Measurements from ENCODE around the gene IL11. TPM values are rescaled to one million over a fixed set of nuclear protein-coding genes. Genes with fewer than 3 reads are reported as not detected.
A peak's percentile ranks its signal among the peaks of the same experiment; 100 is the strongest.

The IL11 gene
- total and polyA plus RNA-seq, 4 donors: 0.23 to 2.1 (median 0.27) TPM; not detected in 1

- H3K4me3 ChIP-seq (ENCODE audit: low read length in 2 of 2): no peak overlapping the region
- ATAC-seq (ENCODE audit: low FRiP score): no peak
- intact Hi-C loops (cut with DNase I): no loop called here
- no peaks in the 10 kb centered on the region for H3K9me3 ChIP-seq (ENCODE audit: control insufficient read depth, low read length)
- no peak for DNase-seq
- 61 to 65% methylated on average over 18 of the region's 18 CpGs for WGBS, 2 donors
- no peak overlapping the region for H3K27ac ChIP-seq (ENCODE audit: low read depth in 1 of 2, low read length in 2 of 2)
- no peaks in the 10 kb centered on the region for H3K27me3 ChIP-seq (ENCODE audit: control insufficient read depth in 1 of 2, insufficient read depth in 2 of 2, low read length in 1 of 2)
- H3K4me1 ChIP-seq (ENCODE audit: control insufficient read depth in 1 of 2, insufficient read depth in 2 of 2, low read length in 2 of 2): no peaks in the 10 kb centered on the region
- no peaks in the 10 kb centered on the region for H3K36me3 ChIP-seq (ENCODE audit: control insufficient read depth in 1 of 2, insufficient read depth in 2 of 2, low read length in 1 of 2)
Measured at GRCh38 chr19:55392820-55393761, 22.8 kb upstream of the IL11 start.

- intact Hi-C loops (cut with DNase I): no loop called here
- ATAC-seq (ENCODE audit: low FRiP score): no peak
- DNase-seq: no peak
Measured at GRCh38 chr19:55391702-55392615, 21.7 kb upstream of the IL11 start.

GRCh38 chr19:55391191-55391670 lies 21.0 kb upstream of the IL11 start:
- no peaks in the 10 kb centered on the region for H3K36me3 ChIP-seq (ENCODE audit: control insufficient read depth in 1 of 2, insufficient read depth in 2 of 2, low read length in 1 of 2)
- intact Hi-C loops (cut with DNase I): no loop called here
- no peak overlapping the region for H3K27ac ChIP-seq (ENCODE audit: low read depth in 1 of 2, low read length in 2 of 2)
- H3K4me3 ChIP-seq (ENCODE audit: low read length in 2 of 2): no peak overlapping the region
- no peaks in the 10 kb centered on the region for H3K4me1 ChIP-seq (ENCODE audit: control insufficient read depth in 1 of 2, insufficient read depth in 2 of 2, low read length in 2 of 2)
- no peaks in the 10 kb centered on the region for H3K9me3 ChIP-seq (ENCODE audit: control insufficient read depth, low read length)
- 75 to 78% methylated on average over 12 of the region's 12 CpGs for WGBS, 2 donors
- no peaks in the 10 kb centered on the region for H3K27me3 ChIP-seq (ENCODE audit: control insufficient read depth in 1 of 2, insufficient read depth in 2 of 2, low read length in 1 of 2)
- DNase-seq (no peak), ATAC-seq (ENCODE audit: low FRiP score) (no peak)

More at GRCh38 chr19:55391702-55392615, 21.7 kb upstream of the IL11 start:
- Histone ChIP-seq H3K4me3 (ENCODE audit: low read length in 2 of 2) (no peak overlapping the region), H3K9me3 (ENCODE audit: control insufficient read depth, low read length) (no peaks in the 10 kb centered on the region), H3K27me3 (ENCODE audit: control insufficient read depth in 1 of 2, insufficient read depth in 2 of 2, low read length in 1 of 2) (no peaks in the 10 kb centered on the region), H3K36me3 (ENCODE audit: control insufficient read depth in 1 of 2, insufficient read depth in 2 of 2, low read length in 1 of 2) (no peaks in the 10 kb centered on the region), H3K27ac (ENCODE audit: low read depth in 1 of 2, low read length in 2 of 2) (no peak overlapping the region), H3K4me1 (ENCODE audit: control insufficient read depth in 1 of 2, insufficient read depth in 2 of 2, low read length in 2 of 2) (no peaks in the 10 kb centered on the region)
- WGBS, 2 donors: 69 to 72% methylated on average over 18 of the region's 18 CpGs

- intact Hi-C loops (cut with DNase I): no loop called here
- Histone ChIP-seq H3K4me3 (ENCODE audit: low read length in 2 of 2) (no peak overlapping the region), H3K27ac (ENCODE audit: low read depth in 1 of 2, low read length in 2 of 2) (no peak overlapping the region), H3K27me3 (ENCODE audit: control insufficient read depth in 1 of 2, insufficient read depth in 2 of 2, low read length in 1 of 2) (peaks cover 0 to 2% of the 10 kb centered on the region in 2 donors), H3K9me3 (ENCODE audit: control insufficient read depth, low read length) (no peaks in the 10 kb centered on the region), H3K36me3 (ENCODE audit: control insufficient read depth in 1 of 2, insufficient read depth in 2 of 2, low read length in 1 of 2) (no peaks in the 10 kb centered on the region), H3K4me1 (ENCODE audit: control insufficient read depth in 1 of 2, insufficient read depth in 2 of 2, low read length in 2 of 2) (no peaks in the 10 kb centered on the region)
- DNase-seq: no peak
- no peak for ATAC-seq (ENCODE audit: low FRiP score)
- 70 to 72% methylated on average over 7 of the region's 7 CpGs for WGBS, 2 donors
Measured at GRCh38 chr19:55390461-55390880, 20.2 kb upstream of the IL11 start.

- Histone ChIP-seq H3K4me3 (ENCODE audit: low read length in 2 of 2) (no peak overlapping the region), H3K27me3 (ENCODE audit: control insufficient read depth in 1 of 2, insufficient read depth in 2 of 2, low read length in 1 of 2) (peaks cover 0 to 2% of the 10 kb centered on the region in 2 donors), H3K9me3 (ENCODE audit: control insufficient read depth, low read length) (no peaks in the 10 kb centered on the region), H3K4me1 (ENCODE audit: control insufficient read depth in 1 of 2, insufficient read depth in 2 of 2, low read length in 2 of 2) (no peaks in the 10 kb centered on the region), H3K27ac (ENCODE audit: low read depth in 1 of 2, low read length in 2 of 2) (no peak overlapping the region), H3K36me3 (ENCODE audit: control insufficient read depth in 1 of 2, insufficient read depth in 2 of 2, low read length in 1 of 2) (no peaks in the 10 kb centered on the region)
- WGBS, 2 donors: 77 to 78% methylated on average over 21 of the region's 21 CpGs
- no peak for ATAC-seq (ENCODE audit: low FRiP score)
- peak in 1 of 2 donors; percentile 73 for DNase-seq
- intact Hi-C loops (cut with DNase I): no loop called here
Measured at GRCh38 chr19:55389386-55390317, 19.4 kb upstream of the IL11 start.

GRCh38 chr19:55387736-55388497 lies 17.7 kb upstream of the IL11 start:
- intact Hi-C loops (cut with DNase I): no loop called here
- 82 to 83% methylated on average over 24 of the region's 24 CpGs for WGBS, 2 donors
- Histone ChIP-seq H3K4me1 (ENCODE audit: control insufficient read depth in 1 of 2, insufficient read depth in 2 of 2, low read length in 2 of 2) (no peaks in the 10 kb centered on the region), H3K27ac (ENCODE audit: low read depth in 1 of 2, low read length in 2 of 2) (no peak overlapping the region), H3K36me3 (ENCODE audit: control insufficient read depth in 1 of 2, insufficient read depth in 2 of 2, low read length in 1 of 2) (no peaks in the 10 kb centered on the region), H3K27me3 (ENCODE audit: control insufficient read depth in 1 of 2, insufficient read depth in 2 of 2, low read length in 1 of 2) (peaks cover 0 to 2% of the 10 kb centered on the region in 2 donors), H3K4me3 (ENCODE audit: low read length in 2 of 2) (no peak overlapping the region), H3K9me3 (ENCODE audit: control insufficient read depth, low read length) (no peaks in the 10 kb centered on the region)
- no peak for DNase-seq
- no peak for ATAC-seq (ENCODE audit: low FRiP score)

GRCh38 chr19:55386493-55386971 lies 16.3 kb upstream of the IL11 start:
- Histone ChIP-seq H3K36me3 (ENCODE audit: control insufficient read depth in 1 of 2, insufficient read depth in 2 of 2, low read length in 1 of 2) (no peaks in the 10 kb centered on the region), H3K4me3 (ENCODE audit: low read length in 2 of 2) (peak overlapping the region; percentile 66 to 76), H3K27ac (ENCODE audit: low read depth in 1 of 2, low read length in 2 of 2) (no peak overlapping the region), H3K9me3 (ENCODE audit: control insufficient read depth, low read length) (no peaks in the 10 kb centered on the region), H3K4me1 (ENCODE audit: control insufficient read depth in 1 of 2, insufficient read depth in 2 of 2, low read length in 2 of 2) (no peaks in the 10 kb centered on the region), H3K27me3 (ENCODE audit: control insufficient read depth in 1 of 2, insufficient read depth in 2 of 2, low read length in 1 of 2) (peaks cover 0 to 2% of the 10 kb centered on the region in 2 donors)
- 1 to 2% methylated on average over 33 of the region's 33 CpGs for WGBS, 2 donors
- intact Hi-C loops (cut with DNase I): no loop called here
- ATAC-seq (ENCODE audit: low FRiP score) (no peak), DNase-seq (no peak)

All from aorta (tissue), 5 donors.